OCI-LY7 (cell line): Measurements from ENCODE around the gene KCNMB2. TPM values are rescaled to one million over a fixed set of nuclear protein-coding genes. Genes with fewer than 3 reads are reported as not detected.

ENCODE experiments used
- BruUV-seq: library from RNA; stranded (reverse); fragments of 400-500 nt; replicated peaks from 2 replicates; lab custom pipeline; 2021; lab: Mats Ljungman, UMichigan
- CTCF ChIA-PET: fragments of 300-600 bp; sonication (Branson Sonifier 250); formaldehyde crosslinking; loops from one replicate; lab custom pipeline; 2022; ENCODE audit warnings: antibody characterized with exemption; ENCODE audit not compliant: unreplicated experiment; lab: Charles Lee
- POLR2A ChIA-PET: fragments of 300-600 bp; sonication (Branson Sonifier 250); formaldehyde crosslinking; loops from one replicate; lab custom pipeline; 2022; ENCODE audit warnings: antibody characterized with exemption; lab: Charles Lee
- DNase-seq: peaks from one replicate; pipeline ENCODE4 v3.0.0-alpha.2; 2015; ENCODE audit warnings: low spot score
- H2AFZ ChIP-seq: fragments of 200-600 bp; sonication (generic), shearing (Covaris generic); 2 replicates; pipeline ENCODE4 v1.6.1; 2014; ENCODE audit warnings: mild to moderate bottlenecking, antibody characterized with exemption, low read length, moderate library complexity
- H3K27ac ChIP-seq: fragments of 200-600 bp; sonication (generic); 2 replicates; pipeline ENCODE4 v1.5.1; 2014; ENCODE audit warnings: mixed run types, low read depth, mild to moderate bottlenecking, moderate library complexity, low read length, inconsistent platforms; ENCODE audit not compliant: poor library complexity, severe bottlenecking
- H3K36me3 ChIP-seq: fragments of 200-600 bp; sonication (generic); 2 replicates; pipeline ENCODE4 v1.6.1; 2014; ENCODE audit warnings: mild to moderate bottlenecking, antibody characterized with exemption, low read length, moderate library complexity, mixed read lengths; ENCODE audit not compliant: insufficient read depth
- H3K4me1 ChIP-seq: fragments of 200-600 bp; sonication (generic); 2 replicates; pipeline ENCODE4 v1.5.1; 2014; ENCODE audit warnings: mild to moderate bottlenecking, low read length; ENCODE audit not compliant: insufficient read depth, poor library complexity, severe bottlenecking
- H3K4me2 ChIP-seq: fragments of 200-600 bp; sonication (generic); 2 replicates; pipeline ENCODE4 v1.6.1; 2014; ENCODE audit warnings: mild to moderate bottlenecking, low read length
- H3K4me3 ChIP-seq: fragments of 200-600 bp; sonication (generic); 2 replicates; pipeline ENCODE4 v1.5.1; 2014; ENCODE audit warnings: mild to moderate bottlenecking, low read depth, low read length; ENCODE audit not compliant: poor library complexity, severe bottlenecking
- H3K79me2 ChIP-seq: fragments of 200-600 bp; sonication (generic); 2 replicates; pipeline ENCODE4 v1.6.1; 2016; ENCODE audit warnings: low read depth, mild to moderate bottlenecking, low read length, moderate library complexity, mixed read lengths; ENCODE audit not compliant: insufficient read depth
- H3K9me2 ChIP-seq: fragments of 200-600 bp; sonication (generic); 2 replicates; pipeline ENCODE4 v1.6.1; 2016; ENCODE audit warnings: mild to moderate bottlenecking, low read length, mixed read lengths; ENCODE audit not compliant: insufficient read depth
- H3K9me3 ChIP-seq: fragments of 200-600 bp; sonication (generic); 2 replicates; pipeline ENCODE4 v1.6.1; 2014; ENCODE audit warnings: mild to moderate bottlenecking, mixed run types, low read length, mixed read lengths
- H4K20me1 ChIP-seq: fragments of 200-600 bp; sonication (generic); 2 replicates; pipeline ENCODE4 v1.6.1; 2014; ENCODE audit warnings: mild to moderate bottlenecking, antibody characterized with exemption, low read length, moderate library complexity, mixed read lengths; ENCODE audit not compliant: insufficient read depth
- EZH2phosphoT487 ChIP-seq: fragments of 200-600 bp; sonication (generic); IDR thresholded peaks from 2 replicates; pipeline ENCODE4 v1.6.1; 2018; ENCODE audit warnings: low read depth, borderline replicate concordance, mild to moderate bottlenecking, mixed run types, antibody characterized with exemption, low read length, moderate library complexity, mixed read lengths
- intact Hi-C: fragments of 100-400 bp; cut with micrococcal nuclease; formaldehyde crosslinking; loops from one replicate; pipeline ENCODE4 v1.10.0; 2022; ENCODE audit not compliant: unreplicated experiment
- total RNA-seq, 2 experiments: library from RNA; depleted of rRNA in 1 of 2; stranded (reverse); fragments of >200 nt in 1 of 2; shearing (Covaris generic) in 1 of 2; gene quantifications; 2 replicates each; pipeline ENCODE4 v1.2.3, GENCODE V29; 2014 to 2022
- TF ChIP-seq, protein P1 (sequence below): fragments of 200-600 bp; sonication (generic); conservative IDR thresholded peaks from 2 replicates; pipeline ENCODE4 v1.5.1; 2014; ENCODE audit warnings: mild to moderate bottlenecking, antibody characterized with exemption, low read length, moderate library complexity, mixed read lengths

KCNMB2 gene
- total RNA-seq, 2 experiments from 2014 or later = not detected

DNA sequence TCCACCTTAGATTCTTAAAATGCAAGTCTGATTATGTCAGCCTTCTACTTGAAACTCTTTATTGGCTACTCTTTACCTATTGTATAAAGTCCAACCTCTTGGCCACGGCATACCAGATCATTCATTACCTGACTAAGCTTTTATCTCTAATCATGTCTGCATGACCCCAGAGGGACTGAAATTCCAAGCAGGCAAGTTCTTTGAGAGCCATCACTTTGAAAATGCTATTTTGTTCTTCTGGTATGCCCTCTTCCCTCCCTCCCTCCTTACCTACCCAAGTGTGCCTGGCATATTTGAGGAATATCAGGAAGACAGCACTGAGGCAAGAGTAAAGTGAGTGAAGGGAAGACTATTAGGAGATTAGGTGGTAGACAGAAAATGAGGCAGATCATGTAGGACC lies 57.5 kb downstream of the KCNMB2 start:
- Histone ChIP-seq H3K9me3 (no peaks in the 10 kb centered on the region), H4K20me1 (no peaks in the 10 kb centered on the region), H3K4me1 (no peaks in the 10 kb centered on the region), H3K4me3 (no peak overlapping the region), H3K36me3 (no peaks in the 10 kb centered on the region), H3K27ac (no peak overlapping the region), H3K4me2 (no peak overlapping the region), H3K79me2 (no peaks in the 10 kb centered on the region), H3K9me2 (no peaks in the 10 kb centered on the region), H2AFZ (no peak overlapping the region)
- BruUV-seq = no TSS peak
- ChIA-PET CTCF (no interaction called here), POLR2A (no interaction called here)
- TF ChIP-seq EZH2phosphoT487 = no peak
- TF ChIP-seq, protein P1, sequence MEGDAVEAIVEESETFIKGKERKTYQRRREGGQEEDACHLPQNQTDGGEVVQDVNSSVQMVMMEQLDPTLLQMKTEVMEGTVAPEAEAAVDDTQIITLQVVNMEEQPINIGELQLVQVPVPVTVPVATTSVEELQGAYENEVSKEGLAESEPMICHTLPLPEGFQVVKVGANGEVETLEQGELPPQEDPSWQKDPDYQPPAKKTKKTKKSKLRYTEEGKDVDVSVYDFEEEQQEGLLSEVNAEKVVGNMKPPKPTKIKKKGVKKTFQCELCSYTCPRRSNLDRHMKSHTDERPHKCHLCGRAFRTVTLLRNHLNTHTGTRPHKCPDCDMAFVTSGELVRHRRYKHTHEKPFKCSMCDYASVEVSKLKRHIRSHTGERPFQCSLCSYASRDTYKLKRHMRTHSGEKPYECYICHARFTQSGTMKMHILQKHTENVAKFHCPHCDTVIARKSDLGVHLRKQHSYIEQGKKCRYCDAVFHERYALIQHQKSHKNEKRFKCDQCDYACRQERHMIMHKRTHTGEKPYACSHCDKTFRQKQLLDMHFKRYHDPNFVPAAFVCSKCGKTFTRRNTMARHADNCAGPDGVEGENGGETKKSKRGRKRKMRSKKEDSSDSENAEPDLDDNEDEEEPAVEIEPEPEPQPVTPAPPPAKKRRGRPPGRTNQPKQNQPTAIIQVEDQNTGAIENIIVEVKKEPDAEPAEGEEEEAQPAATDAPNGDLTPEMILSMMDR = no peak
- intact Hi-C loops = no loop called here
- no peak for DNase-seq

DNA sequence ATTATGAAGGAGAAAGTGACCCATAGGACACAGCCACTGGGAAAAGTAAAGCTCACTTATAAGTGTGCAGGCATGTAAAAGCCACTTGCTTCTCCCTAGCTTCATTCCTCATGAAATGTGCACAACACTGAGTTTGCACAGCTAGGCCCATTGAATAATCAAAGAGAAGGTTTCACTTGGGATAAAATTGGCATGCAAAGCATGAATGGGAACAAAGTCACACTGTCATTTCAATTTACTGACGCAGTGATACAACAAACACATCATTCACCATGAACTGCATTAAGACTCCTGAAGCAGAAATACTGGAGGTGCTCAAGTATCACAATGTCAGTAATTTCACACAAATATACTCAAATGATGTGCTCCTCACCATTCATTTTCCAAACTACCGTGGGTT lies 61.1 kb downstream of the KCNMB2 start:
- no peak overlapping the region for H3K4me2 ChIP-seq
- H3K36me3 ChIP-seq = no peaks in the 10 kb centered on the region
- TF ChIP-seq, protein P1 = no peak
- no peak for TF ChIP-seq EZH2phosphoT487
- no peak for DNase-seq
- H2AFZ ChIP-seq = no peak overlapping the region
- intact Hi-C loops = no loop called here
- H3K4me1 ChIP-seq = no peaks in the 10 kb centered on the region
- ChIA-PET POLR2A (interaction anchor here (0.6 to 1.1 kb wide), 2 partner anchors 212 to 1899 kb away, joined by 3 read pairs; no protein-coding TSS in a partner anchor), CTCF (no interaction called here)
- no peaks in the 10 kb centered on the region for H4K20me1 ChIP-seq
- no peak overlapping the region for H3K4me3 ChIP-seq
- H3K9me3 ChIP-seq = no peaks in the 10 kb centered on the region
- no TSS peak for BruUV-seq
- H3K27ac ChIP-seq = no peak overlapping the region
- H3K9me2 ChIP-seq = no peaks in the 10 kb centered on the region
- no peaks in the 10 kb centered on the region for H3K79me2 ChIP-seq

DNA sequence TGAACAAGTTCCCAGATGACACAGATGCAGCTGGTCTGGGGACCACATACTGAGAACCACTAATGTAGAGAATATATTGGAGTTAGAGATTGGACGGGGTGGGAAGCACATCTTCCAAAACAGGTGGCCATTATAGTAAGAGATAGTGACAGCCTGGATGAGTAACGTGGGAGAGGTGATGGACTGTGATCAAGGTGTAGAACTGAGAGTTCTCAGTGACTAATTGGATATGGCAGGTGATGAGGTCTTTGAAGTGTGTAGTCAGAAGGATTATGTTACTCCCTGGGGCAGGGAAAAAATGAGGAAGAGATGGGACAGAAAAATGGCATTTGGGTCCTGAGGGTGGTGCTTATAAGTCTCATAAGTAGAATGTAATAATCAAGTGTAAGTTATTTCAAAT lies 66.6 kb downstream of the KCNMB2 start:
- Histone ChIP-seq H4K20me1 (no peaks in the 10 kb centered on the region), H3K4me1 (no peaks in the 10 kb centered on the region), H3K9me3 (no peaks in the 10 kb centered on the region), H3K27ac (no peak overlapping the region), H3K4me2 (no peak overlapping the region), H3K9me2 (no peaks in the 10 kb centered on the region), H3K4me3 (no peak overlapping the region), H2AFZ (no peak overlapping the region), H3K36me3 (no peaks in the 10 kb centered on the region), H3K79me2 (no peaks in the 10 kb centered on the region)
- ChIA-PET CTCF (no interaction called here), POLR2A (interaction anchor here (0.6 kb wide), 1 partner anchor 199 kb away, joined by 4 read pairs; no protein-coding TSS in a partner anchor)
- TF ChIP-seq EZH2phosphoT487 = no peak
- TF ChIP-seq, protein P1 = no peak
- BruUV-seq = no TSS peak
- intact Hi-C loops = no loop called here
- no peak for DNase-seq
